Measurements from ENCODE around the gene USP49.
"Not testable (repeated sequence)": the region's sequence is repeated elsewhere in the genome, so short reads cannot be mapped to it uniquely, and the experiment has no call there.

USP49 gene

DNA sequence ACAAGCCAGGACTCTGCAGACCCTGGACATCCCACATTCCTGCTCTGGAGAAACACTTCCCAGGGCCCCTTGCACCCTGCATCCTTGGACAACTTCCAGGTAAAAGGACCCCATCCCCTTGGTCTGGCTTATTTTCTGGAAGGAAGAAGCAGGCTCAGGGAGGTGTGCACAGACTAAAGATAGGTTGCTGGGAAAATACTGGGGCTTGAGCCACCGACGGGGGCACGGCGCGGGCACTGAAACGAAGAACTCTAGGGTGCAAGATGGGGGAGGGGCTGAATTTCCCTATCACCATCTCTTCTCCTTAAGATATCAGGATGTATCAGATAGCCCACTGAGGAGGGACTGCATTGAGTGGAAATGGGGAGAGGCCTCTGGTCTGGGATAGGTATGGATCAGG lies 116.3 kb downstream of the USP49 start:
- DNase-seq, result no peak

DNA sequence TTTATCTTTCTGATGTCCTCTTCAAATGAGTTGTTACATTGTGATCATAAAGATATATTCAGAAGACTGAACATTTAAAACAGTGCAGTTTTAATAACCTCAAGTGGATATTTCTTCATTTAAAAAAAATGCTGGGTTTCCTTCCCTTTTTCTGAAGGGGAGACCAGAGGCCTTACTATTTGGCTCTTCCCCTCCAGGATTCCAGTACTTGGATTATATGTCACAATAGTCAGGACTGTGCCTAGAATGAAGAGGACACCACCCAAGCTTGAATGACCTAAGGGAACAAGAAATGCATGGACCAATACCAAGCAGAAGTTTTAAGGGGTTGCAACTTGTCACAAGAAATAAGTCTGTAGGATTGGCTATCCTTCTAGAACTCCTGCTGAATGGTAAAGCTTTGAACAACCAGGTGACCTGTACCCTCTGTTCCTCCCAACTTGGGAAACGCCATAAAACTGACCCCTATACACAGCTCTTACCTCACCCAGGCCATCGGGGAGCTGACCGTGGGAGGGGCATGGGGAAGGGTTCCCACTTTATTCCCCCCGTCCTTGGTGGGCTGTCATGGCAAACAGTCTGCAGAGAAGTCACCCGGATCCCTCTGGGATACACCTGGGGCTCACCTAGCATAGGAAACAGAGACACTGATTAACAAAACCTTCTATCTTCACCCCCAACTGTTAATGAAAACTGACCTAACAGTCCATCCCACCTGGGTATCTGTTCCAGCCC lies 117.5 kb downstream of the USP49 start:
- DNase-seq, result no peak

DNA sequence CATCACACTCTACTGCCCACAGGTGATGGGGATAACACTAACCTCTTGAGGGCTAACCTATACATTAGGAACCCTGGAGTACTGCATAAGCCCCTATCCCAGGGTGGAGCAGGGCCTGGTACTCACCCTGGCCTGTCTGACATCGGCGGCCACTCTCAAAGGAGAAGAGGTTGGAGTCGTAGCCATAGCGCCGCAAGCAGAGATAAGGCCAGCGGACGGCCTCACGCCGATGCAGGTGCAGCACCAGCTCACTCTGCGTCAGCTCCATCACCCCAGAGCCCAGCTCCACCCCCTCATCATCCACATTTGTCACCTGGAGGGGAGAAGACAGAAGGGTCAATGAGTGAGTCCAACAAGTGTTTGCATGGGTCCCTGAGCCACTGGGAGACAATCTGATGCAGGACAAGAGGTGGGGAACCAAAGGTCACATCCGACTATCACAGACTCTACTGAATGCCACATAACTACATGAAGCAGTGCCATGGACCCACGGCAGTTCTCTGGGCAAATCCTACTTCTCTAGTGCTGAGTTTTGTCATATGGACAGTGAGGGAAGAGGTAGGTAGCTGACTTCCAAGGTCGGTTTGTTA lies 119.8 kb downstream of the USP49 start:
- DNase-seq, result no peak

DNA sequence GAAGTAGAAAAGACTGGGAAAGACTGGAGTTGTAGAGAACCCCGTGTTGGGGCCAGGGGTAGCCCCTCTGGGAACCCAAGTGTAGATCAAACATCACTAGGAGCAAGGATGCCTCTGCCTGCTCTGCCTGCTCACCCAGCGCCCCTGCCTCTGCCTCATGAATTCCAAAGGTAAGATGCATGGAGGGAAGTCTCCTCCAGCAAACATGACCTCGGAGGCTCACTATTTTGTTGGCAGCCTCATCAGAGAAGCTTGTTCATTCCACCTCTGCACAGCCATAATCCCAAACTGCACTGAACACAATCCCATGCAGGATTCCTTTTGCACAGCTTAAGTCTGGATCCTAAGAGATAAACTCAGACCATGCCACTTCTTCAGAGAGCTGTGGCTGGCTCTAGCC lies 120.3 kb downstream of the USP49 start:
- no peak for DNase-seq

DNA sequence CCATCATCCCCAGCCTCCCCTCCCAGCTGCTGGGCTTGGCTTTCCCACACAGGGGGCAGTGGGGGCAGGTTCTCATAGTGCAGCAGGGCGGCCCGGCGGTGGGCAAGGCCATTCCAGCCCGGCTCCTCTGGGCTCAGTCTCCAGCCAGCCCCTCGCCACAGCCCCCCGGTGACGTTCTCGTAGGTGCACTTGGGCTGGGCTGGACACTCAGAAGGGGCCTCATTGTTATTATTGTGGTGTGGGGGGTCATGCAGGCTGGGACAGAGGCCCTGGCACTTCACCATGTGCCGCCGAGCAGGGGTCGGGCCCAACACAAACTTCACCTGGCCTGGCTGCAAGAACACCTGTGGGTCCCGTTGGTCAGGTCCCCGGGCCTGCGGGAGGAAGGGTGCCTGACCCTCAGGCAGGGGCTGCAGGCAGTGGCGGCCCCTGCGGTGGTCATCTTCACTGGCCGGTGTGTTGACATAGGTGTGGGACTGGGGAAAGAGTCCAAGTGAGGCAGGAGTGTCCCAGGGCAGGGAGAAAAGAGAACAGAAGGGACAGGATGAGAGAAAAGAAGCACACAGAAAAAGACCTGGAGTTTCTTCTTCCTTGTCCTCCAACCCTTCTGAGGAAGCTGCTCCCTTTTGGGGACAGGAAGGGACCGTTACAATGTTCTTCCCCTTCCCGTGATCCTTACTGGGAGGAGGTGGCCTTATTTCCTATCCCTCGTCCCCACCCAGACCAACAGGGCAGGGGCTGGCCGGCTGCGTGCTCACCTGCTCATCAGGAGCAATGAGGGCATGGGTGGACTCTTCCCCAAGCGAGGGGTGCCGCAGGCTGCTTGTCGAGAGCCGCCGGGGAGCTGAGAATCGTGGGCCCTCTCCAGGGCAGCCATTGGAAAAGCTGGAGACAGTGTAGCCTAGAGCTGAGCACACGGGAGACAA lies 123.9 kb downstream of the USP49 start:
- no peak for DNase-seq

DNA sequence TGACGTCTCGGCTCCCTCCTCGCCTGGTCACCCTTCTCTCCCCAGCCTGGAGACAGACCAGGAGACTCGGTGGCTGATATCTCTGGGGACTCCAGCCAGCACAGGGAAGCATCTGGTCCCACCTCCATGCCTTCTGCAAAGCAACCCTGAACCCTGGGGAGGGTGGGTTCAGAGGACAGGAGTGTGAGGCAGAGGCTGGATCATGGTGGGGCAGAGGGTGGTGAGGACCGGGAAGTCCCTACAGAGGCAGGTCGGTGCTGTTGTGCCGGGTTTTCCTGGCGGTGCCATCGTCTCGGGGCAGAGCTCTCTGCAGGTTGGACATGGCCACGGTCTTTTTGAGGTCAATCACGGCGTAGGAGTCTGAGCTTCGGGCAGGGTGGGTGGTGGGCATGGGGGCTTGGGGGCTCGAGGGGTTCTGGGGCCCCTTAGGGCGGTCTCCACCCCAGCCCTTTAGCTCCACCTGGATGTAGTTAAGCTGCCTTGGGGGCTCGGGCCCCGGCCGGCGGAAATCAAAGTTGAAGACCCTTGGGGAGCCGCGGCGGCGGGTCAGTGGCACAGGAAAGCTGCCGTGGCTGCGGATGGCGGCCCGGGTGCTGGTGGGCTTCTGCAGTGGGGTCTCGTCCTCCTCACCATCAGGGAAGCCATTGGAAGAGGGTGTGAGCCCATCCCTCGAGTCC lies 124.7 kb downstream of the USP49 start:
- no peak for DNase-seq

DNA sequence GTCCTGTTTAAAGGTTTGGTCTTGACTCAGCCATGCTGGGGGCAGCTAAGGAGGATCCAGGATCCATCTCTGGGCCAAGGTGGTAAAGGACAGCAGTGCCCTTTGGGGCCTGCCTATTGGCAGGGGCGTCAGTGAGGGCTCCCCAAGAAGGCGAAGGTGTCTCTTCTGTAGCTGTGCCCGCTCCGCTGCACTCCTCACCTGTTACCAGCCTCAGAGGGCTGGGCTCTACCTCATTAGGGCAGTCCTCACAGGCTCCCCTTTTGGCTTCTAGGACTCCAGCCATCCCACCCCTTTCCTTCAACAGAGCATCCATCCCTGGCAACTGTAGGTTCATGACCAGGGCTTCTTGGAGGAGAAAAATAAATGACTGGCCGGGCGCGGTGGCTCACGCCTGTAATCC lies 125.8 kb downstream of the USP49 start:
- no peak for DNase-seq

DNA sequence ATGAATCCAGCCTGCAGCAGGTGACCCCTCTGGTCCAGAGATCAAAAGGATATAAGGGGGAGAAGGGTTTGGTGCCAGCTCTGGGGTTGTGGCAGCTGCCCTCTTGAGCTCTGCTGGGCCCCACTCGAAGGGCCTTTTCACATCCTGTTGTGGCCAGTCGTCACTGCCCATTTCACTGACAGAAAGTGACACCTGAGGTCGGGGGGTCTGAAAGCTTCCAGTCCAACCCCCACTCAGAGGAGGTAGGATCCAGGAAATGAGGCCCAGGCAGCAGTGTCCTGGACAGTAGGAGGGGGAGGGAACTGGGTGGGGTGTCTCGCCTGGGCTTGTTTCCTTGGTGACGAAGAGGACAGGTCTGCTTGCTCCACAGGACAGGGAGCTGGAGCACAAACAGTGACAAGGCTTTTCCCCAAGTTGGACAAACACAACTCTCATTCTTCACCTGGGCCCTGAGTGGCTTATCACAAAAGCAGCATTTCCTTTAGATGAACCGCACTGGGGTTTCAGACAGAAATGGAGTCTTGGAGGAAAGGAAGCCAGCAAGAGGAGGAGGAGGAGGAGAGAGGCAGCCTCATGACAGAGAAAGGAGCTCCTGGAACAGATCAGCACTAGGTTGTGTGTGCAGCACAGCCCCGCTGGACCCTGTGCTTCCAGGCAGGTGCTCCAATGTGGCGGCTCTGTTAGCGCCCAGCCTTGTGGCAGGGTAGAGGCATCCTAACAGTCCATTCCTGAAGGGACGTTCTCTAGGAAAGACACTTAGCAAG lies 126.4 kb downstream of the USP49 start:
- no peak for DNase-seq

DNA sequence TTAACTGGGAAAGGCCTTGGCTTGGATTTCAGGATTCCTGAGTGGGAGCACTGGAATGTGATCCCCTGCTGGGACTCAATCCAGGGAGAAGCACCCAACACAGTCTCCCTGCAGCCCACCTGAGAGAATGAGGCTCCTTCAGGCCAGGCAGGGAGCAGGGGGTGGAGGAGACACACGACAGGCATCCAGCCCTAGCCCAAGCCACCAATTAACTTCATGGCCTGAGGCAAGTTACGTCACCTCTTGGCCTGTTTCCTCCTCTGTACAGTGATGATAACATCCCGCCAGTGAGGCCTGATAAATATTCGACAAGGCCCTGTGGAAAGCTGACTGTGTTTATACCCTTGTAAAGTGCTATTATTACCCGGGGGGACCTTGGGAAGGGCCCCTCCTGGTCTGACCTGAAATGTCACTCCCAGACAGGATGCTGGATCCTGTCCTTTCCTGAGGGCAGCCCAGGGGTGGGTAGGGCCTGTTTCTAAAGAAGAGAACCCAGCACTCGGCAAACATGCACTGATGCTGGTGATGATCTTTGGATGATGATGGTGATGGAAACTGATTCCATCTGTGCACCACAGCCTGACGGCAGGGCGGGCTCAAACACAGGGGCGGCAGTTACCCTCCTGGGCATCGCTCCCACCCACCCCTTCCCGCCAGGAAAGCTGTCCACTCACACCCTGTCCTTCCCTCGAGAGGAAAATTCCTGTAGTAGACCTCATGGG lies 127.9 kb downstream of the USP49 start:
- no peak for DNase-seq

DNA sequence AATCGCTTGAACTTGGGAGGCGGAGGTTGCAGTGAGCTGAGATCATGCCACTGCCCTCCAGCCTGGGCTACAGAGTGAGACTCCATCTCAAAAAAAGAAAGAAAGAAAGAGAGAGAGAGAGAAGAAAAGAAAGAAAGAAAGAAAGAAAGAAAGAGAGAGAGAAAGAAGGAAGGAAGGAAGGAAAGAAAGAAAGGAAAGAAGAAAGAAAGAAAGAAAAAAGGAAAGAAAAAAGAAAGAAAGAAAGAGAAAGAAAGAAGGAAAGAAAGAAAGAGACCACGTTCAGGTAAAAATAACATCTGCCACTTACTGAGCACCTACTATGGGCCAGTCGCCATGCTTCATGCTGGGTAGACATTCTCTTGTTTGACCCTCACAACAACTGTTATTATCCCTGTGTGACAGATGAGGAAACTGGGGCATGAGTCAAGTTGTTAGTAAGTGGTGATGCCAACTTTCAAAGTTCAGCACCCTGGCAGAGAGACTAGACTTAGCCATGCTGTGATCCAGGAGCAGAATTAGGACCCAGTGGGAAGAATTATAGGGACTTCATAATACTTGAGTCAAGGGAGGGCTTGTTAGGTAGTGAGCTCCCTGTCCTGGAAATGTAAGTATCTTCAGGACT lies 129.0 kb downstream of the USP49 start:
- DNase-seq, result not testable (repeated sequence)

DNA sequence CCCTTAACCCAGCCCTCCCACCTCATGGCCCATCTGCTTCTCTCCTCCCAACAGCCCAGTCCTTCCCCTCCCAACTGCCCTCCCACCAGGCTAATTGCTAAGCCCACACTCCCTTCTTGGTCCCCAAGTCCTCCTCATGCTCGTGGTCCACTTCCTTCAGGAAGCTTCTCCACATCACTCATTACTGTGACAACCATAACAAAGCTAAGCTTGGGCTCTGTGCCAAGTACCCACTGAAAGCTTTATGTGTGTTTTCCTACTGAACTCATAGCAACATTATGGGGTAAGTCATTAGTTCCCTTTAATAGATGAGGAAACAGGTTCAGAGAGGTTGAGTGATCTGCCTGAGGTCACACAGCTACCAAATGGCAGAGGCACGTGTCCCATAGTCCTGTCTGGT lies 131.7 kb downstream of the USP49 start:
- no peak for DNase-seq

DNA sequence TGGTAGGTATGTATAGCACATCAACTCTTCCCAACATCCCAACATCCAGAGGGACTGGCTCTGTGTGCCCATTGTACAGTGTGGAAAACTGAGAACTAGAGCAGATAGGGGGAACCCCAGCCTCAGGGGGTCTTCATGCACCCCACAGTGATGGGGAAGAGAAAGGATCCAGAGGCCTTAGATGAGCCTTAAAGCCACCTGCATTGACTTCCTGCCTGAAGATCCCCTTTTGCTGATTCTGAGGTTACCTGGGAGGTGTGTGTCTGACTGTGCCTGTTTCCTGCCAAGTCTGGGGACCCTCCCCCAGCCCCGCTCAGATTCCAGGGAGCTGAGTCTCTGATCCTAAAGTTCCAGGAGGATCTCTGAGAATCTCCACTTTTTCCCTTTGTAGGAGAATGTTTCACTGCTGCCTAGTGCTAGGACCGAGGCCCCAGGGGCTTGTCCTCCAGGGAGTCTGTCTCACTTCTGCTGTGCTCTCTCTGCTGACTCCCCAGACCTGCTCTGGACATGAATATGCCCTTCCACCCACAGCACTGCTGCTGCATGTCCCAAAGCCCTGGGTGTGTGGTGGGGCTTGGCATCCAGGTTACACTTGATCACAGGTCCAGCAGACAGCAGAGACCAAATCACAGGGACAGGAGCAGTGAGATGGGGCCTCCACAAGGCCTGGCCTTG lies 135.1 kb downstream of the USP49 start:
- DNase-seq, result no peak

DNA sequence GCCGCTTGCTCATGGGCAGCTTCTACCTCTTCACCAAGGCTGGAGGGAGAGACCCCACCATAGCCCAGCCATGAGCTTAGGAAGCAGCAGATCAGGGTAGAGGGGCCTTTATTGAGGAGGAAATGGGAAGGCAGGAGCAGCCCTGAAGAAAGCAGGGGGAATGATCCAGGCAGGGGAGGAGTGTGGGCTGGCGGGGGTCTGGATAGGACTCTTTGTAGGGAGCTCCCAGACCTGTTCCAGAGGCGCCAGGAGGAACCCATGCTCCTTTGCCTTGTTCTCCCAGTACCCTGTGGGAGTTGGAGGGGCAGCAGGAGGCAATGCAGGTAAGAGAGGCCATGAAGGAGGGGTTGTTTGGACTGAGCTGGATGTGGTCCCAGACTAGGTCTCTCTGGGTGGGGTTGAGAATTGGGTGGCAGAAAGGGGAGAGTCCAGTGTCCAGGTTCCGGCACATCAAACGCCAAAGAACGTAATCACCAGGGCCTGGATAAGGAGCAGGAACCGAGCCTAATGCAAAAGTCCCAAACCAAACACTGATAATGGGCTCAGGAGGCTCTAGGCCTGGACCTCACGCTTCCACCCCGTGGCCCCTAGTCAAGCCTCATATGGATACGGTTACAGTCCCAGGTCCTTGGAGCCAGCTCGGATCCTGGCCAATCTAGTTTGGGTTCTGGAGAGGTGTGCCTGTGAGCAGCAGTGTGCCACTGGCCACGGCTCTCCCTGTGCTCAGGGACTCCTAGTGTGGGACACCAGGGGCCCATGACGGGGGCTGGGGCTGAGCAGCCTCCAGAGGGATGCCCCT lies 135.9 kb downstream of the USP49 start:
- DNase-seq, result no peak

DNA sequence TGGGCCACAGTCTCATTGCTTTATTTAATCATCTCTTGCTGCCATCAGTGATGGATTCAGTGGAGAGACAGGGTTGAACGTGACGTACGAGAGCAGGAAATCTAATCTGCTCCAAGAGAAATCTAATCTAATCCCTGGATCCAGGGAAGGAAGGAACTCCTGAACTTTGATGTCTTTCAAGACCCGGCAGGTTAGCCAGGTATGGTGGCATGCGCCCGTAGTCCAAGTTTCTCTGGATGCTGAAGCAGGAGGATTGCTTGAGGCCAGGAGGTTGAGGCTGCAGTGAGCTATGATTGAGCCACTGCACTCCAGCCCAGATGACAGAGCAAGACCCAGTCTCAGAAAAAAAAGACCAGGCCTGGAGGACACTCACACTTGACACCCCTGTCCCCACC lies 136.5 kb downstream of the USP49 start:
- DNase-seq, result no peak

DNA sequence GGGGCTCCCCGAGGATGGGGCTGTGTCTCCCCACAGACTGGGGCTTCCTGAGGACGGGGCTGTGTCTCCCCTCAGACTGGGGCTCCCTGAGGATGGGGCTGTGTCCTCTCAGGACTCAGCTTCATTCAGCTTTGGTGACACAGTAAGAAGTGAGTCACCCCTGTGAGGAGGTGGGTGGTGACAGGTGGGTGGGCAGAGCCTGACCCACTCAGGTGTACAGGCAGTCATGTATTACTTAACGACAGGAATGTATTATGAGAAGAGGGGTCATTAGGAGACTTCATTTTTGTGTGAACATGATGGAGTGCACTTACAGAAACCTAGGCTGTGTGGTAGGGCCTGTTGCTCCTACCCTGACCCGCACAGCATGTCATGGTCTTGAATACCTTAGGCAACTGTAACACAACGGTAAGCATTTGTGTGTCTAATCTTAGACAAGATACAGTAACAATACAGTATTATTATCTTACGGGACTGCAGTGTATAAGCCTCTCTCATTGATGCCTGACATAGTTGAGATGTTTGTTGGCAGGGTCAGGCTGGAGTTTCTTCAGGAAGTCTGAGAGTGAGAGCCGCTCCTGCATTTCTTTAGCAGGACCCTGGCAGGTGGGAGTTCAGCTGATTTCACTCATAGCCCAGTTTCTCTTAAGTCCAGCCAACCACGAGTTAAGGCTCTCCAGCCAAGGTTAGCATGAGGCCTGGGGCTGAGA lies 137.1 kb downstream of the USP49 start:
- DNase-seq, result no peak

DNA sequence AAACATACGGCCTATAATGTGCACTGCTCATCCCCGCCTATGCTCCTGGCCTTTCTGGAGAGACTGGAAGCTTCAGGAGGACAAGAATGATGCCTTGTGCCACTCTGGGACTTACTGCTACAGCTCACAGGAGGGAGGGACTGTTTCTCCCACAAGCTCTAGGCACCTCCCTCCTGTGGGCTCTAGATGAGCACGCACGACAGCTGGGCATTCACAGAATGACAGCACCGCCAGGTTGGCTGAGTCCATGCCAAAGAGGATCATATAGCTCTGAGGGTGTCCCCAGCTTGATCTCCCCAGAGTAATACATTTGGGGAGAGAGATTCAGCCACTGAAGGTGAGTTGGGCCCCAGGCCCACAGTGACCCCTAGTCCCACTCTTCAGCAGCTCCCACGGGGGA lies 137.9 kb downstream of the USP49 start:
- DNase-seq, result no peak

DNA sequence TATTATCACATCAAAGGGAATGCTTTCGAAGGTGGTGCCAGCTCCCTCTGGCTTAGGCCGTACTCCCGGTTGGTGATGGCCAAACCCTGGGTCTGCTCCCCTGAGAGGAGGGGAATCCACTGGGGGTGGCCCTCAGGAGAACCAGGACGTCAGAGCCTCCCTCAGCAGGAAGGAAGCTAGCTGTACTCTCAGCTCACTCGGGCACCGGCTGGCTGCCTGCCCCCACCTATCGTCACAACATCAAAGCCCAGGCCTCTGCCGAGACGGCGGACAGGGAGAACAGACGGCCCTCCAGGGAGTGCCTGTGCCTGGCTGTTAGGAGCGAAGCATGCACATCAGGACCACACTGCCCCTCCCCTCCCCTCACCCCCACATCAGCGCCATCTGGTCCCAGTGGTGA lies 138.8 kb downstream of the USP49 start:
- no peak for DNase-seq

DNA sequence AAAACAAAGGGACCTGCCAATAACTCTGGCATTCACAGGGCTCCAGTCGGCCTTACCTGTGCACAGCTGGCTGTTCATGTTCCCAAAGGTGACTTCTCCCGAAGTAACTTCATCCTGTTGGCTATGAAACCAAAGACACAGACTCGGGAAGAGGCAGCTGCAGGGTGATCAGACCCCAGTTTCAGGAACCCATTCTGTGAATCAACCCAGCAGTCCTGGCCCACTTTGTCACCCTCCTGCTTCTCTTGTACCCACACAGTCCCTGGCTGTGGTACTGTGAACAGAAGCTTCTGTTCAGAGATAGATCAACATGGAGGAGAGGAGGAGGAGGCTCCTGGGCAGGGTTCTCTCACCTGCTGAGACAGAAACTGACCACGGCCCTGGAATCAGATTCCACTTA lies 139.3 kb downstream of the USP49 start:
- DNase-seq, result no peak

DNA sequence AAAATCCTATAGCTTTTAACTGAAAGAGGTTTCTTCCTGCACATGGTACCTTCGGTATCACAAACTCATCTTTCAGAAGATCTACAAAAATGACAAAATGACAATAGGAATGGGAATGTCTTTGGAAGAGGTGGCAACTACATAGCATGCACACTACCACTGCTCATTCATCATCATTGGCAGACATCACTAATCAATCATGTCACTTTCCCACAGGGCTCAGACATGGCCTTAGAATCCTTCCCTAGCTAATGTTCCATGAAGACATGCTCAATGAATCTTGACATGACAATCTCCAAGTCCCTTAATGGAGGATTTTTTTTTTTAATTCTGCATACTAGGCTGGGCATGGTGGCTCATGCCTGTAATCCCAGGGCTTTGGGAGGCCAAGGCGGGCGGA lies 144.8 kb downstream of the USP49 start:
- no peak for DNase-seq
